GM18502 (cell line): ENCODE measurements around the gene NTF3.
"Not testable (repeated sequence)": the region's sequence is repeated elsewhere in the genome, so short reads cannot be mapped to it uniquely, and the experiment has no call there.

ENCODE experiments used
- ATAC-seq: cut with Tn5 transposase; IDR thresholded peaks from one replicate; pipeline ENCODE4 v1.9.1; 2021; ENCODE audit warnings: mild to moderate bottlenecking; ENCODE audit not compliant: unreplicated experiment, poor library complexity

NTF3 gene

DNA sequence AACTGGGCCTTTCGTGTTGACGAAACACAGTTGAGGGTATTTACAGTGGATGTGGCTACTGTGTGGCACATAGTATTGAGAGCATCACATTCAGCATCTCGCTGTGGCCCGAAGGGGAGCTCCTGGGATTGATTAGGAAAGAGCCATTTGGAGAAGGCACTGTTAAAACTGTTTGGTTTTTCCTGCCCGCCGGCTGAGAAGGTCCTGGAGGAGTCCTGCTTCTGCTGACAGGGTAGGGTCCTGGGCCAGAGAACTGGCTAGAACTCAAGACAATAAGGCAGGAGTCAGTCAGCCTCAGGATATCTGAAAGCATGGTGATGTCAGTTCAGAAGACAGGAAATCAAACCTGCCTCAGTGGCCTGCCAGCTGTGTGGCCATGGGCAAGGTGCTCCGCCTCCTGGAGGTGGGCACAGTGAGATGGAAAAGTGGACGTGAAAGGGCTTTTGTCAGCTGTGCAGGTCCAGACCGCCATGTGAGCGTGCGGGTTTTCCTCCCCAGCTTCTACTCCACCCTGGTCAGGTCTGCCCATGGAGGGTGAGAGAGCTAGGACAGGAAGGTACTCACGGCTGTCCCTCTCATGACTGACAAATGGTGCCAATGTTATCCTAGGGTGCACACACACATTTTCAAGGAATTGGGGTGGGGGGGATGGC lies 92.3 kb downstream of the NTF3 start:
- ATAC-seq: no peak

DNA sequence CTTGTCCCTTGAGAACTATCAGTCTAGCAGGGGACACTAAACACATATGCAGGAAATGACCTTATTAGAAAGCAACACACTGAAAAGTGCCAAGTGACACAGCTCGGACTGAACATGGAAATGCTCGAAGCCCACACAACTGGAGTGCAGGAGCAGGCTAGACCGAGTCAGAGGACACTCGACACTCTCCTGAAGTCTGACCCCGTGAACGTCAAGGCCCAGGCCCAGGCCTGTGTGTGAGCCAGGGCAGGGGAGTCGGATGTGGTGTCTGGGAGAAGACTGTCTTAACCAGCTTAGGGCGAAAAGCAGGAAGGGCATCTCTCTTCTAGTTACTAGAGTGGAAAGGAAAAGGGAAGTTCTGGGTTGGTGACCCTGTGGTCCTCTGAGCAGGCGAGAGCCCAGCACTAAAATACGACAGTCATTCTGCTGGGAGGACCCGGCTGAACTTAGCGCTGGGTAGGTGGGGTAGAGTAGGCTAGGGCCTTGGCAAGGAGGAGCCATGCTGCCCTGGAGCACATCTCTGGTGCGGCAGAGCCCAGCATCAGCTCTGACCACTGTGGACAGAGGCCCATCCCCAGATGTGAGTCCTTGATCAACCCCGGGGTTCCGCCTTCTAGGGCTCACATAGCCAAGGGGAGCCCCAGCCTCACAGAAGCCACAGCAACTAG lies 93.0 kb downstream of the NTF3 start:
- ATAC-seq: no peak

DNA sequence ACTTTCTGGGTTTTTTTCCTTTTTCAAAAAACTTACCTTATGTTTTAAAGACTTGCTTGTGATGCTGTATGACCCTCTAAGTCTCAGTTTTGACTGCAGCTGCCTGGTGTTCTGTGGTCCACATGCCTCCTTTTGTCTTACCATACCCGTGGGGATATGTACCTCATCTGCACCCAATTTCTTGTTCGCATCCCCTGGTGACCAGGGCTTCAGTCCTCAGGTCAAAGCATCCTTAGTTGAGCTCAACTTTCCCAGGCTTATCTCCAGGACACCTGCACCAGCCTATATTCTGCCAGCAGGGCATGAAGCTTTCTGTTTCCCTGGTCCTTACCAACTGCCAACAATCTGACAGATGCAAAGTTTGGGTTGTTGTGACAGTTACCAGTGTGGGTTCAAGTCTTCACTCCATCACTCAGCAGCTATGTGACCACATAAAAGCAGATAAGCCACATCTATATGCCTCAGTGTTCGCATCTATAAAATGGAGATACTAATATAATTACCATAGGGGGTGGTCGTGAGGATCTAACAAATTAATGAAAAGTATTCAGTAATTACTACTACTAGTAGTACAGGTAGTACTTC lies 94.0 kb downstream of the NTF3 start:
- ATAC-seq: no peak

DNA sequence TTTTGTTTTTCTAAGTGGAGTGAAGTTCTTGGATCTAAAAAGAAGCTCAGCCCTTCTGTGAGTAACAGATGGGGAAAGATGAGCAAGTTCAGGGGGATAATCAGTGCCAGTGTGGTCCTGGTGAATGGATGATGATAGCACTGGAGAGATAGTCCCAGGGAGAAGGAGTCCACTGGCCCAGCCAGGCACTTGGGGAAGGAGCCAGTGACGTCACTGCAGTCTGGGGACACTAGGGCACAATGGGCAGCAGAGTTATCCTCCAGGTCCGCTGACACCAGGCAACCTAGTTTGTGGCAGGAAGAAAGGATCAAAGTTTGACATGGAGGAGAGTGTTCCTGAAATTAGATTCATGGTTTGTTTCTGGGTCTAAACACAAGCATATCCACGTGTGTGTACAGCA lies 101.5 kb downstream of the NTF3 start:
- ATAC-seq: no peak

DNA sequence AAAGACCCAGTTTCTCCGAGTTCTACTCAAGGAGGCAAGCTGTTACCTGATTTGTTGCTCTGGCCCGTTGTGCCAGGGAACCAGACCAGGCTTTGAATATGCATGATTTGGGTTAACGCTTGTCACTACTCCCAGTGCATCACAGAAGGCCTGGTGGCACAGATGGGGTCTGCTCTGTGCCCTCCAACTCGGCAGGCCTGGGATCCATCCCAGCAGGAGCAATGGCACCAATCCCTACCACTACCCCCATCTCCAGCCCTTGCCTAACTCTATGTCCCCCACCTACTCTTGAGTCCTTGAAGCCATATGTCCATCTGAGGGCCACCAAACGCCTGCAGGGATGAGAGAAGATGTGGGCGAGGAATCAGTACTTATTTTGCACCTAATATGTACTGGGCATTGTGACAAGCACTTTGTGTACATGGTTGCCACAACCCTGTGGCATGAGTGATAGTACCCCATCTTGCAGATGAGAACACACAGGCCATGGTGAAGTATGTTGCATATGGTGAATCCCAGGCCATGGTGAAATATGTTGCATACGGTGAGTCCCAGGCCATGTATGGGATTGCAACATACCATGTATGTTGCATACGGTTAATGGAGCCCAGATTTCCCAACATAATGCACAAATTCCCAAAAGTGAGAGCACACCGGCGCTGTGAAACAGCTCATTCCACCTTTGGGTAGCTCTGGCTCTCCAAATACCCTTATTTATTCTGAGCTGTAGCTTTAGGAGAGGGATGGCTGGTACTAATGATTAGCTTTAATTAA lies 102.7 kb downstream of the NTF3 start:
- no peak for ATAC-seq

DNA sequence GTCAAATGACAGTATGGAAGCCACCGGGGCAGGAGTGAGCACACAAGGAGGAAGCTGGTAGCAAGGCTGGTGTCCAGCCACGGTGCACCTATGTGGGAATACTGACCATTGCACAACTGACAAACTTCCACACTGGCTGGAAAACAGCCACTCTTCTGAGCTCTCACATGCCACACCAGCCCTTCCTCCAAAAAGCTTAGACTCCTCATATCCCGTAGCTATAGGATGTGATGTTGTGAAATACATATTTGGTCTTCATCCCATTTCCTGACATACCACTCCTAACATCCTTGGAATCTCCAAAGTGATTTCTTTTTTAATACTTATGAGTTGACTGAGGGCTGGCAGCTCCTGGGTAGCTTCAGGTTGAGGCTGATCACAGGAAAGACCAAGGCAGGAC lies 103.6 kb downstream of the NTF3 start:
- ATAC-seq: no peak

DNA sequence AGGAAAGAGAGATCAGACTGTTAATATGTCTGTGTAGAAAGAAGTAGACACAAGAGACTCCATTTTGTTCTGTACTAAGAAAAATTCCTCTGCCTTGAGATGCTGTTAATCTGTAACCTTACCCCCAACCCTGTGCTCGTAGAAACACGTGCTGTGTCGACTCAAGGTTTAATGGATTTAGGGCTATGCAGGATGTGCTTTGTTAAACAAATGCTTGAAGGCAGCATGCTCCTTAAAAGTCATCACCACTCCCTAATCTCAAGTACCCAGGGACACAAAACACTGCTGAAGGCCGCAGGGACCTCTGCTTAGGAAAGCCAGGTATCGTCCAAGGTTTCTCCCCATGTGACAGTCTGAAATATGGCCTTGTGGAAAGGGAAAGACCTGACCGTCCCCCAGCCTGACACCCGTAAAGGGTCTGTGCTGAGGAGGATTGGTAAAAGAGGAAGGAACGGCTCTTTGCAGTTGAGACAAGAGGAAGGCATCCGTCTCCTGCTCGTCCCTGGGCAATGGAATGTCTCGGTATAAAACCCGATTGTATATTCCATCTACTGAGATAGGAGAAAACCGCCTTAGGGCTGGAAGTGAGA lies 105.2 kb downstream of the NTF3 start:
- ATAC-seq: not testable (repeated sequence)

DNA sequence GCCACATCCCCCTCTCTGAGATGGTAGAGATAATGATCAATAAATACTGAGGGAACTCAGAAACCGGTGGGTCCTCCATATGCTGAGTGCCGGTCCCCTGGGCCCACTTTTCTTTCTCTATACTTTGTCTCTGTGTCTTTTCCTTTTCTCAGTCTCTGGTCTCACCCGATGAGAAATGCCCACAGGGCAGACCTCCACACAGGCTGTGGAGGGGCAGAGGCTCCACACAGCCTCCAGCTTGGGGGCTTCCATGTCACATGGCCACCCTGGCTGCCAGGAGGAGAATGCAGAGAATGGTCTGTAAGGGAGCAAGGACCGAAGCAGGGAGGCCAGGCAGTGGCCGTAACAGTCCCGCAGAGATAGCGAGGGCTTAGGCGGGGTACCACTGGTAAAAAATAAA lies 105.9 kb downstream of the NTF3 start:
- ATAC-seq: no peak
